Measurements from ENCODE around the gene KHDC1L. TPM values are rescaled to one million over a fixed set of nuclear protein-coding genes. Genes with fewer than 3 reads are reported as not detected.
"Not testable (repeated sequence)": the region's sequence is repeated elsewhere in the genome, so short reads cannot be mapped to it uniquely, and the experiment has no call there.

The KHDC1L gene, protein sequence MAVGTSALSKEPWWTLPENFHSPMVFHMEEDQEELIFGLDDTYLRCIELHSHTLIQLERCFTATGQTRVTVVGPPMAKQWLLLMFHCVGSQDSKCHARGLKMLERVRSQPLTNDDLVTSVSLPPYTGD
- polyA plus RNA-seq (2011; rRNA removed) (0.49 and 0.93 TPM in 2 replicates), polyA plus RNA-seq (2017; fragmentation: RNase III; extraction: RNeasy Plus Mini Kit Qiagen cat#74134 plus additional on column Dnase treatment) (0.31 TPM in 1 of 3 replicates, not detected in the others), polyA minus RNA-seq (2011; rRNA and poly(A)+ RNA removed) (0.63 TPM in 1 of 2 replicates, not detected in the other)
- 0.48 and 0.62 TPM in 2 replicates for polyA plus RNA-seq (2012; cell fraction: cytosol; rRNA removed)
- polyA plus RNA-seq (2012; cell fraction: nucleus; rRNA removed): 2.5 and 4.1 TPM in 2 replicates

DNA sequence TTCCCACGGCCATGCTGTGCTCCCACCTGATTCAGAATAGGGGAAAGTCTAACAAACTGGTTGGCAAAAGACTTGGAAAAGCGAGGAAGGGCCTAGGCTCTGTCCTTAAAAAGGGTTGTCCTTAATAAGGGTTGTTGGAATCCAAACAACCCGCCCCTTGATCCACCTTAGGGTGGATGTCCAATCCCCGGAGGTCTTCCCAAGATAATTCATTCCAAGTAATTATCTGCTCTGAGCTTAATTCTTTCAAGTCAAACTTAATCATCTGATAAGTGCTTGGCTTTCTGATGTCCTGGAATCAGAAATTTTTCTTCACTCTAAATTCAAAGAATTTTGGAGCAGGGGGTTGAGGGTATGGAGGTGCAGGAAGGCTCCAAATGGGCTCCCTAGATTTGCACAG is at the start of gene KHDC1L:
Gene KHDC1L (minus strand): TSS at position 101 of the 400 bp plus-strand sequence. CDS start 88 bp downstream, at position 13.
- Histone ChIP-seq H3K27ac (no peak within 1 kb of the TSS), H3K9me3 (no peaks in the 10 kb centered on the region), H3K4me2 (no peak within 1 kb of the TSS), H3K4me1 (no peaks in the 10 kb centered on the region), H3K4me3 (no peak within 1 kb of the TSS)
- ATAC-seq: no peak
- POLR2A ChIA-PET: no interaction called here
- no peak for DNase-seq (ENCODE audit: low read depth in 1 of 2, low spot score in 1 of 2)
- CTCF ChIA-PET: no interaction called here
- TF ChIP-seq JUNB (IDR thresholded peaks at IDR 0.05) (no peak), CEBPB (IDR thresholded peaks at IDR 0.05) (no peak), HDAC2 (IDR thresholded peaks at IDR 0.05) (no peak), EHMT2 (IDR thresholded peaks at IDR 0.05; ENCODE audit: low read depth) (no peak), RFX5 (IDR thresholded peaks at IDR 0.05) (no peak), KDM1A (IDR thresholded peaks at IDR 0.05; ENCODE audit: low read depth) (no peak)
- no peak for FAIRE-seq
- WGBS (ENCODE audit: missing lambda C conversion rate): 78% methylated on average over 4 of the region's 4 CpGs

DNA sequence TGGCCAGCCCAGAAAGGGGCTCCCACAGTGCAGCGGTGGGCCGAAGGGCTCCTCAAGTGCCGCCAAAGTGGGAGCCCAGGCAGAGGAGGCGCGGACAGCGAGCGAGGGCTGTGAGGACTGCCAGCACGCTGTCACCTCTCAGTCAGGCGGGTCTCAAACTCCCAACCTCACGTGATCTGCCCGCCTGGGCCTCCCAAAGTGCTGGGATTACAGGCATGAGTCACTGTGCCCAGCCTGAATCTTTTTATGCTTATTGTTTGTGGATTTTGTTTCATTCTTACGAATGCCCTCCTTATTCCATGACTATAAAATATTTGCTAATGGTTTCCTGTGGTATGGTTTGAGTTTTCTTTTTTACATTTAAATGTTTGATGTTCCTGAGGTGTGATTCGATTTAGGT is 44.0 kb upstream of the KHDC1L start:
- CTCF ChIA-PET: interaction anchor here (0.7 kb wide), 1 partner anchor 153 kb away, joined by 3 read pairs; no protein-coding TSS in a partner anchor
- H3K4me1 ChIP-seq; H3K4me2 ChIP-seq; FAIRE-seq; ATAC-seq; H3K9me3 ChIP-seq; H3K27ac ChIP-seq; H3K4me3 ChIP-seq; DNase-seq (ENCODE audit: low read depth in 1 of 2, low spot score in 1 of 2); POLR2A ChIA-PET: not testable (repeated sequence)
- 85% methylated on average over 10 of the region's 13 CpGs for WGBS (ENCODE audit: missing lambda C conversion rate)

DNA sequence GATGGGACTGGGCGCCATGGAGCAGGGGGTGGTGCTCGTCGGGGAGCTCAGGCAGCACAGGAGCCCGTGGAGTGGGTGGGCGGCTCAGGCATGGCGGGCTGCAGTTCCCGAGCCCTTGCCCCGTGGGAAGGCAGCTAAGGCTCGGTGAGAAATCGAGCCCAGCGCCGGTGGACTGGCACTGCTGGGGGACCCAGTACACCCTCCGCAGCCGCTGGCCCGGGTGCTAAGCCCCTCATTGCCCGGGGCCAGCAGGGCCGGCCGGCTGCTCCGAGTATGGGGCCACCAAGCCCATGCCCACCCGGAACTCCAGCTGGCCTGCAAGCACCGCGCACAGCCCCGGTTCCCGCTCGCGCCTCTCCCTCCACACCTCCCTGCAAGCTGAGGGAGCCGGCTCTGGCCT is 43.6 kb upstream of the KHDC1L start:
- H3K9me3 ChIP-seq; H3K4me3 ChIP-seq; ATAC-seq; CTCF ChIA-PET; FAIRE-seq; H3K4me2 ChIP-seq; DNase-seq (ENCODE audit: low read depth in 1 of 2, low spot score in 1 of 2); POLR2A ChIA-PET; H3K27ac ChIP-seq; H3K4me1 ChIP-seq: not testable (repeated sequence)
- 60% methylated on average over 3 of the region's 27 CpGs for WGBS (ENCODE audit: missing lambda C conversion rate)

DNA sequence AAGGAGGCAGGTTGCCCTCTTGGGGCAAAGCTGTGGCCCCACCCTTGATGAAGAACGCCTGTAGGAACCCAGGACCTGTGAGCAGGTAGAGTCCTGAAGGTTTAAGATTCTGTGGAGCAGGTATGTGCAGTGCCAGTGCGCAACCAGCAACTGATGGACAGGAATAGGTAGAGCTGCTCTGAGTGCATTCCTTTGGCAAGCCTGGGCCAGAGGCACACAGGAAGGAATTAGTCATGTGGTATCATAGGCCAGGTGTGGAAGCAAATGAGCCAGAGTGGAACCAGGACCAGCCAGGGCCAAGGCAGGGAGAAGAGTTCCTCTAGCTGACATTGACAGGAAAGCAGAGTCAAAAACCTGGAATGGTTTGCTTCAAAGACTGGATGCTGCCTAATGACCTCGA is 39.1 kb upstream of the KHDC1L start:
- FAIRE-seq (no peak), ATAC-seq (no peak), DNase-seq (ENCODE audit: low read depth in 1 of 2, low spot score in 1 of 2) (no peak)
- Histone ChIP-seq H3K4me3 (no peak overlapping the region), H3K27ac (no peak overlapping the region), H3K4me2 (no peak overlapping the region), H3K4me1 (0 out of 3 replicates have a peak, but pooled peaks cover 4% of the 10 kb centered on the region), H3K9me3 (no peaks in the 10 kb centered on the region)
- TF ChIP-seq HEYL (CRISPR knock-in tag; IDR thresholded peaks at IDR 0.05) (no peak), CEBPB (IDR thresholded peaks at IDR 0.05) (no peak), CBX2 (IDR thresholded peaks at IDR 0.05; ENCODE audit: borderline replicate concordance, low read depth) (no peak), EP300 (IDR thresholded peaks at IDR 0.05) (no peak), ESRRA (IDR thresholded peaks at IDR 0.05; ENCODE audit: borderline replicate concordance, low read length) (no peak), CHD2 (IDR thresholded peaks at IDR 0.05; ENCODE audit: low read length, partially characterized antibody) (no peak), NFE2L2 (conservative IDR thresholded peaks at IDR 0.05; ENCODE audit: low read length) (no peak), KDM5A (IDR thresholded peaks at IDR 0.05) (no peak), NR3C1 (IDR thresholded peaks at IDR 0.05) (no peak), PHF8 (IDR thresholded peaks at IDR 0.05; ENCODE audit: borderline replicate concordance, low read depth) (no peak), HDAC2 (IDR thresholded peaks at IDR 0.05) (no peak), GATA3 (IDR thresholded peaks at IDR 0.05; ENCODE audit: borderline replicate concordance) (no peak), POLR2AphosphoS2 (conservative IDR thresholded peaks at IDR 0.05; ENCODE audit: low read length) (no peak)
- TF ChIP-seq, protein P1, sequence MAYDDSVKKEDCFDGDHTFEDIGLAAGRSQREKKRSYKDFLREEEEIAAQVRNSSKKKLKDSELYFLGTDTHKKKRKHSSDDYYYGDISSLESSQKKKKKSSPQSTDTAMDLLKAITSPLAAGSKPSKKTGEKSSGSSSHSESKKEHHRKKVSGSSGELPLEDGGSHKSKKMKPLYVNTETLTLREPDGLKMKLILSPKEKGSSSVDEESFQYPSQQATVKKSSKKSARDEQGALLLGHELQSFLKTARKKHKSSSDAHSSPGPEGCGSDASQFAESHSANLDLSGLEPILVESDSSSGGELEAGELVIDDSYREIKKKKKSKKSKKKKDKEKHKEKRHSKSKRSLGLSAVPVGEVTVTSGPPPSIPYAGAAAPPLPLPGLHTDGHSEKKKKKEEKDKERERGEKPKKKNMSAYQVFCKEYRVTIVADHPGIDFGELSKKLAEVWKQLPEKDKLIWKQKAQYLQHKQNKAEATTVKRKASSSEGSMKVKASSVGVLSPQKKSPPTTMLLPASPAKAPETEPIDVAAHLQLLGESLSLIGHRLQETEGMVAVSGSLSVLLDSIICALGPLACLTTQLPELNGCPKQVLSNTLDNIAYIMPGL (CRISPR knock-in tag; IDR thresholded peaks at IDR 0.05; ENCODE audit: borderline replicate concordance): no peak
- CTCF ChIA-PET: interaction anchor here (0.7 kb wide), 1 partner anchor 45 kb away, joined by 3 read pairs; no protein-coding TSS in a partner anchor
- 100% methylated on average over 3 of the region's 3 CpGs for WGBS (ENCODE audit: missing lambda C conversion rate)
- POLR2A ChIA-PET: no interaction called here

Data from A549 (cell line).